Astrocyte (in vitro differentiated cells and primary cell): ENCODE results near the gene RTEL1.

Source experiments
- EZH2 ChIP-seq: IDR thresholded peaks from 2 replicates; pipeline ENCODE4 v1.6.1; 2012; ENCODE audit warnings: mild to moderate bottlenecking, low read length, inconsistent platforms; ENCODE audit not compliant: insufficient read depth
- TF ChIP-seq, protein P1 (sequence below): IDR thresholded peaks from 2 replicates; pipeline ENCODE4 v1.5.1; 2011; ENCODE audit warnings: low read depth, mild to moderate bottlenecking, inconsistent platforms, low read length, moderate library complexity; ENCODE audit not compliant: insufficient read depth

DNA sequence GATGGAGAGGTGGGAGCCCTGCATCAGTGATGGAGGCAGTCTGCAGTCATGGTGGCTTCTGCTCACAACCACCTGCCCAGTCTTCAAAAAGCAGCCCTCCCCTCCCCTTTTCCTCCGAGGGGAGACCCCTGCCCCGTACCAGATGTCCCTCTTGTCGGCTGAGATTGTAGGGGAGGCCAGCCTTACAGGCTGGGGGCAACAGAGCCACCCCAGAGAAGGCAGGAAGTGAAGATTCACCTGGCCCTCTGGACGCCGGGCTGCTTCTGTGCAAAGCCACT lies 42.9 kb downstream of the RTEL1 start:
- TF ChIP-seq, protein P1, sequence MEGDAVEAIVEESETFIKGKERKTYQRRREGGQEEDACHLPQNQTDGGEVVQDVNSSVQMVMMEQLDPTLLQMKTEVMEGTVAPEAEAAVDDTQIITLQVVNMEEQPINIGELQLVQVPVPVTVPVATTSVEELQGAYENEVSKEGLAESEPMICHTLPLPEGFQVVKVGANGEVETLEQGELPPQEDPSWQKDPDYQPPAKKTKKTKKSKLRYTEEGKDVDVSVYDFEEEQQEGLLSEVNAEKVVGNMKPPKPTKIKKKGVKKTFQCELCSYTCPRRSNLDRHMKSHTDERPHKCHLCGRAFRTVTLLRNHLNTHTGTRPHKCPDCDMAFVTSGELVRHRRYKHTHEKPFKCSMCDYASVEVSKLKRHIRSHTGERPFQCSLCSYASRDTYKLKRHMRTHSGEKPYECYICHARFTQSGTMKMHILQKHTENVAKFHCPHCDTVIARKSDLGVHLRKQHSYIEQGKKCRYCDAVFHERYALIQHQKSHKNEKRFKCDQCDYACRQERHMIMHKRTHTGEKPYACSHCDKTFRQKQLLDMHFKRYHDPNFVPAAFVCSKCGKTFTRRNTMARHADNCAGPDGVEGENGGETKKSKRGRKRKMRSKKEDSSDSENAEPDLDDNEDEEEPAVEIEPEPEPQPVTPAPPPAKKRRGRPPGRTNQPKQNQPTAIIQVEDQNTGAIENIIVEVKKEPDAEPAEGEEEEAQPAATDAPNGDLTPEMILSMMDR: no peak
- no peak for TF ChIP-seq EZH2
